Pancreas (tissue), 10 donors: ENCODE measurements around the gene TMEM131. TPM values are rescaled to one million over a fixed set of nuclear protein-coding genes. Genes with fewer than 3 reads are reported as not detected.
"Not testable (repeated sequence)": the region's sequence is repeated elsewhere in the genome, so short reads cannot be mapped to it uniquely, and the experiment has no call there.

Experiments
- ATAC-seq, 4 donors: fragments of 200-7000 bp; cut with Tn5 transposase; one replicate each; pipeline versions ENCODE4 v1.8.0 to v1.9.1; 2020; ENCODE audit warnings: mild to moderate bottlenecking in 4 of 4, moderate library complexity in 4 of 4
- DNase-seq, 6 donors: peaks; one replicate each; pipeline ENCODE4 v3.0.0-alpha.2; 2020
- FAIRE-seq: peaks from 2 replicates; lab custom pipeline; 2012; peaks lifted over from hg19 to GRCh38; lab: Jason Lieb, UNC
- H3K27ac ChIP-seq, 4 donors: fragments of 200-600 bp; sonication (generic); 1 replicate in 3 of 4; 2 replicates in 1 of 4; pipeline versions ENCODE4 v1.5.0 to v1.8.0; 2020
- H3K27me3 ChIP-seq, 4 donors: fragments of 200-600 bp; one replicate each; pipeline ENCODE4 v1.8.0; 2021
- H3K36me3 ChIP-seq, 3 donors: fragments of 200-600 bp; sonication (generic) in 1 of 3; one replicate each; pipeline versions ENCODE4 v1.5.0 to v1.8.0; 2020 to 2021
- H3K4me1 ChIP-seq, 3 donors: fragments of 200-600 bp; one replicate each; pipeline ENCODE4 v1.8.0; 2021
- H3K4me3 ChIP-seq, 4 donors: fragments of 200-600 bp; sonication (generic) in 2 of 4; one replicate each; pipeline versions ENCODE4 v1.5.0 to v1.8.0; 2020 to 2021
- H3K9me3 ChIP-seq, 4 donors: fragments of 200-600 bp; one replicate each; pipeline ENCODE4 v1.8.0; 2021
- CTCF ChIP-seq, 4 donors: fragments of 200-600 bp; sonication (generic) in 3 of 4; IDR thresholded peaks; one replicate each; pipeline versions ENCODE4 v1.5.0 to v1.8.0; 2021; ENCODE audit warnings: antibody characterized with exemption in 4 of 4
- WGBS, 2 donors: extraction: QIAGEN DNeasy Blood & Tissue Kit; methylation state at CpG; one replicate each; pipeline ENCODE4 v1.1.7; 2013; 5-methylcytosine and 5-hydroxymethylcytosine counted together
- intact Hi-C, 3 donors: fragments of 100-400 bp; cut with DNase I; formaldehyde crosslinking; loops; one replicate each; pipeline versions ENCODE4 v1.11.1 to v1.14.2; 2022
- polyA plus RNA-seq, 2 donors: library from polyadenylated mRNA; stranded (reverse); fragments of 200-250 nt; gene quantifications; one replicate each; pipeline ENCODE4 v1.2.3, GENCODE V29; 2013
- total RNA-seq, 6 donors: library from RNA; stranded (reverse); fragmentation: NEBNext Ultra II Directional in 4 of 6; extraction: Animal tissue kit (Norgen Biotek cat#: 25700) in 4 of 6; gene quantifications; one replicate each; pipeline versions ENCODE4 v1.2.1 to v1.2.4, GENCODE V29; 2021 to 2023
- donor health status: healthy with polysubstance abuse.
- donor health status: DM: no; HTN: no; CAD: no; lungs with moderate emphysema.
- donor health status: DM: no; HTN: no; CAD: no.
- donor health status: control.
- donor health status: control.
- donor health status: Bipolar disorder and iron deficiency.
- donor health status: DM: yes; HTN: yes; CAD: no.
- donor health status: DM: no; HTN: no; CAD: no.
- donor health status: DM: no; HTN: no; CAD: no.
- donor health status: DM: yes; HTN: yes; CAD: no.

TMEM131 gene
- total and polyA plus RNA-seq, 8 donors = 8.1 to 26.5 (median 19.4) TPM

GRCh38 chr2:98027538-98027937 is 31.8 kb upstream of the TMEM131 start:
- intact Hi-C loops = no loop called here
- no peak for TF ChIP-seq CTCF (IDR thresholded peaks at IDR 0.05)
- no peak for DNase-seq
- no peaks in the 10 kb centered on the region for H3K27me3 ChIP-seq
- no peak overlapping the region for H3K4me3 ChIP-seq
- no peaks in the 10 kb centered on the region for H3K9me3 ChIP-seq
- no peak for FAIRE-seq
- H3K27ac ChIP-seq = no peak overlapping the region
- H3K4me1 ChIP-seq = no peaks in the 10 kb centered on the region
- no peaks in the 10 kb centered on the region for H3K36me3 ChIP-seq
- 82 to 83% methylated on average over 3 of the region's 3 CpGs for WGBS, 2 donors
- ATAC-seq = no peak

GRCh38 chr2:98026927-98027522 is 31.3 kb upstream of the TMEM131 start:
- DNase-seq (peak in 1 of 6 donors; percentile 22), ATAC-seq (peak in 3 of 4 donors; percentile 11 to 77 (median 27)), FAIRE-seq (no peak)
- intact Hi-C loops = no loop called here
- TF ChIP-seq CTCF (IDR thresholded peaks at IDR 0.05) = no peak
- 66 to 82% methylated on average over 2 of the region's 2 CpGs for WGBS, 2 donors
- Histone ChIP-seq H3K27me3 (no peaks in the 10 kb centered on the region), H3K9me3 (no peaks in the 10 kb centered on the region), H3K36me3 (no peaks in the 10 kb centered on the region), H3K4me3 (no peak overlapping the region), H3K27ac (no peak overlapping the region), H3K4me1 (no peaks in the 10 kb centered on the region)

- Histone ChIP-seq H3K4me3 (no peak overlapping the region), H3K4me1 (no peaks in the 10 kb centered on the region), H3K36me3 (no peaks in the 10 kb centered on the region), H3K27me3 (no peaks in the 10 kb centered on the region), H3K9me3 (no peaks in the 10 kb centered on the region), H3K27ac (no peak overlapping the region)
- no peak for TF ChIP-seq CTCF (IDR thresholded peaks at IDR 0.05)
- DNase-seq = no peak
- 59 to 62% methylated on average over 5 of the region's 5 CpGs for WGBS, 2 donors
- intact Hi-C loops = no loop called here
- no peak for FAIRE-seq
- ATAC-seq = no peak
Observed at GRCh38 chr2:98026292-98026691, 30.5 kb upstream of the TMEM131 start.

- H3K9me3 ChIP-seq = no peaks in the 10 kb centered on the region
- DNase-seq (no peak), ATAC-seq (no peak), FAIRE-seq (no peak)
- no peak overlapping the region for H3K4me3 ChIP-seq
- intact Hi-C loops = no loop called here
- no peak for TF ChIP-seq CTCF (IDR thresholded peaks at IDR 0.05)
- H3K27ac ChIP-seq = no peak overlapping the region
- no peaks in the 10 kb centered on the region for H3K27me3 ChIP-seq
- no peaks in the 10 kb centered on the region for H3K36me3 ChIP-seq
- H3K4me1 ChIP-seq = no peaks in the 10 kb centered on the region
Observed at GRCh38 chr2:98025481-98026037, 29.8 kb upstream of the TMEM131 start.

- H3K27me3 ChIP-seq, H3K4me3 ChIP-seq, H3K9me3 ChIP-seq, DNase-seq, H3K27ac ChIP-seq, intact Hi-C loops, FAIRE-seq, H3K4me1 ChIP-seq, ATAC-seq, H3K36me3 ChIP-seq: not testable (repeated sequence)
- 80% methylated on average over 3 of the region's 3 CpGs for WGBS, 2 donors
Observed at GRCh38 chr2:98022067-98022466, 26.3 kb upstream of the TMEM131 start.
